ENCODE data around the gene RNF225. TPM values are rescaled to one million over a fixed set of nuclear protein-coding genes. Genes with fewer than 3 reads are reported as not detected.
A peak's percentile ranks its signal among the peaks of the same experiment; 100 is the strongest.

RNF225 gene
- total and polyA plus RNA-seq, 2 of the 13 experiments (the other 11 are each of a cell fraction or from before 2014, with no cell fraction given): not detected

- TF ChIP-seq IRF1 (CRISPR knock-in tag; IDR thresholded peaks at IDR 0.05; ENCODE audit: low read depth) (no peak), SNAI1 (CRISPR knock-in tag; IDR thresholded peaks at IDR 0.05; ENCODE audit: borderline replicate concordance) (no peak), ZNF337 (CRISPR knock-in tag; IDR thresholded peaks at IDR 0.05; ENCODE audit: borderline replicate concordance, low read depth) (no peak), RBAK (CRISPR knock-in tag; IDR thresholded peaks at IDR 0.05) (no peak), MED1 (CRISPR knock-in tag; IDR thresholded peaks at IDR 0.05) (no peak), SRY (CRISPR knock-in tag; IDR thresholded peaks at IDR 0.05) (no peak), PREB (CRISPR knock-in tag; IDR thresholded peaks at IDR 0.05) (no peak), FOXM1 (CRISPR knock-in tag; IDR thresholded peaks at IDR 0.05) (no peak), CENPX (CRISPR knock-in tag; IDR thresholded peaks at IDR 0.05) (no peak), ZNF335 (CRISPR knock-in tag; IDR thresholded peaks at IDR 0.05) (no peak), GLMP (CRISPR knock-in tag; IDR thresholded peaks at IDR 0.05; ENCODE audit: borderline replicate concordance) (no peak), ARHGAP35 (CRISPR knock-in tag; IDR thresholded peaks at IDR 0.05; ENCODE audit: borderline replicate concordance) (no peak), STAG1 (CRISPR knock-in tag; IDR thresholded peaks at IDR 0.05) (peak; percentile 44), SSRP1 (CRISPR knock-in tag; IDR thresholded peaks at IDR 0.05) (no peak), SIN3A (IDR thresholded peaks at IDR 0.05; ENCODE audit: borderline replicate concordance, low read depth, low read length) (0 out of 2 replicates have a peak, but pooled peaks have one; percentile 30), ZFP36L1 (CRISPR knock-in tag; IDR thresholded peaks at IDR 0.05) (no peak), PRMT3 (CRISPR knock-in tag; IDR thresholded peaks at IDR 0.05; ENCODE audit: borderline replicate concordance, low read depth) (no peak), ATAD3A (CRISPR knock-in tag; IDR thresholded peaks at IDR 0.05) (no peak), SP140L (CRISPR knock-in tag; IDR thresholded peaks at IDR 0.05; ENCODE audit: borderline replicate concordance) (no peak), BORCS8-MEF2B (CRISPR knock-in tag; IDR thresholded peaks at IDR 0.05) (no peak), ZNF629 (CRISPR knock-in tag; conservative IDR thresholded peaks at IDR 0.05) (no peak), GABPA (IDR thresholded peaks at IDR 0.05; ENCODE audit: low read depth, low read length) (no peak), GABPA (CRISPR knock-in tag; IDR thresholded peaks at IDR 0.05; ENCODE audit: low read depth) (no peak), YEATS4 (CRISPR knock-in tag; IDR thresholded peaks at IDR 0.05; ENCODE audit: borderline replicate concordance) (no peak), ZNF441 (CRISPR knock-in tag; IDR thresholded peaks at IDR 0.05; ENCODE audit: borderline replicate concordance) (no peak), ELF4 (CRISPR knock-in tag; IDR thresholded peaks at IDR 0.05; ENCODE audit: borderline replicate concordance) (0 out of 2 replicates have a peak, but pooled peaks have one; percentile 18), PCBP2 (optimal IDR thresholded peaks at IDR 0.05; ENCODE audit: low read depth, low read length, poor library complexity, severe bottlenecking) (no peak), ZBTB7B (CRISPR knock-in tag; IDR thresholded peaks at IDR 0.05) (no peak), ZNF598 (CRISPR knock-in tag; IDR thresholded peaks at IDR 0.05; ENCODE audit: borderline replicate concordance) (no peak)
Measured at GRCh38 chr19:58387338-58388174, 7.9 kb upstream of the RNF225 start (continued).
